Ammon's horn (tissue), 1 donor: ENCODE data around the gene P2RX7.

ENCODE experiments used
- DNase-seq: peaks from one replicate; pipeline ENCODE4 v3.0.0-alpha.2; 2016; ENCODE audit warnings: low spot score

P2RX7 gene

GRCh38 chr12:121229826-121230537, 97.3 kb downstream of the P2RX7 start:
- DNase-seq: peak; percentile 80

GRCh38 chr12:121230538-121230907, 97.8 kb downstream of the P2RX7 start:
- DNase-seq: no peak

- DNase-seq: no peak
Observed at GRCh38 chr12:121232163-121232562, 99.5 kb downstream of the P2RX7 start.

- no peak for DNase-seq
Observed at GRCh38 chr12:121232977-121233627, 100.4 kb downstream of the P2RX7 start.

GRCh38 chr12:121233628-121234020, 100.9 kb downstream of the P2RX7 start:
- no peak for DNase-seq

GRCh38 chr12:121236776-121237175, 104.1 kb downstream of the P2RX7 start:
- DNase-seq: no peak

- no peak for DNase-seq
Observed at GRCh38 chr12:121237415-121237814, 104.7 kb downstream of the P2RX7 start.
